Rectal smooth muscle tissue (tissue), 1 donor: ENCODE results near the gene CCNI.

Experiments used
- H3K27ac ChIP-seq: one replicate; pipeline ENCODE4 v1.7.0; 2013; ENCODE audit warnings: low read depth, low read length, inconsistent platforms
- H3K27me3 ChIP-seq: one replicate; pipeline ENCODE4 v1.7.0; 2013; ENCODE audit warnings: low read length; ENCODE audit not compliant: control insufficient read depth, insufficient read depth
- H3K36me3 ChIP-seq: one replicate; pipeline ENCODE4 v1.7.0; 2013; ENCODE audit warnings: low read length; ENCODE audit not compliant: control insufficient read depth, insufficient read depth
- H3K4me1 ChIP-seq: one replicate; pipeline ENCODE4 v1.7.0; 2013; ENCODE audit warnings: low read length; ENCODE audit not compliant: control insufficient read depth, insufficient read depth
- H3K4me3 ChIP-seq: one replicate; pipeline ENCODE4 v1.7.0; 2013; ENCODE audit warnings: low read length
- H3K9ac ChIP-seq: one replicate; pipeline ENCODE4 v1.7.0; 2013; ENCODE audit warnings: low read length

The CCNI gene

DNA sequence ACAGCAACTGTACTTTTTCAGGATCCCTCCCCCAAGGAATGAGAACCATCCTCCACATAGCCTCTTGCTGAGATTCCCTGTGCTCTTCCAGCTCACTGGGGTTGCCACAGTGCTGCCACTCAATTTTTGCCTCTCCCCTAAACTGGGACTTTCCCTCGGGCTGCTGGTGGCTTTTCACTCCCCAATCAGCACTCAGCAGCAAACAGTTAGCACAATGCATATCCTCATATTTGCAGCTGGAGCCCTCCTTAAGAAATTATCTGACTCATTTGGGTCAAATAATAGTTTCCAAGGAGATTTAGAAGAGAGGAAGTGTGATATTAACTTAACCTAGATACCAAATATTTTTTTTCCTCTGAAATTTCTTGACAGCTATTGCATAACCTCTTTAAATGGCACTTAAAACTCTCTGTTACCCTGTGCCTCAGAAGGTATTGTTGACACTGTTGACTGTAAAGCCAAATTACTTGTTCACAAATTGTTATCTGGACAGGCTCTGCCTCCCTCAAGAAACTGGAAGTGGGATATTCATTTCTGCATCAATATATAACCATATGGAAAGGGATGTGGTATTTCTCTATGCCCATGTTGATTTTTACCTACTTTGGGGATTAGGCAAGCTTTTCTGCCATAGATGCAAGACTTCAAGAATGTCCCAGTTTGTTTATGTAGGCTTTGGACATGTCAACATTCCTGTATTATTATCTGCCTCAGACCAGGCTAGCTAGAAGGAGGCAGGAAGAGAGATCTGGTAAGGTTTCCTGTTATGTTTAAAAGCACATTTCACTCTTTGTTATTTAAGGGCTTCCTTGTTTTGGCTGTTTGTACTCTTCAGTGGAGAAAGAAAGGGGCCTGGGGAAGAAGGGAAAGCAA lies 68.2 kb downstream of the CCNI start:
- H3K4me1 ChIP-seq = peaks cover 5% of the 10 kb centered on the region

DNA sequence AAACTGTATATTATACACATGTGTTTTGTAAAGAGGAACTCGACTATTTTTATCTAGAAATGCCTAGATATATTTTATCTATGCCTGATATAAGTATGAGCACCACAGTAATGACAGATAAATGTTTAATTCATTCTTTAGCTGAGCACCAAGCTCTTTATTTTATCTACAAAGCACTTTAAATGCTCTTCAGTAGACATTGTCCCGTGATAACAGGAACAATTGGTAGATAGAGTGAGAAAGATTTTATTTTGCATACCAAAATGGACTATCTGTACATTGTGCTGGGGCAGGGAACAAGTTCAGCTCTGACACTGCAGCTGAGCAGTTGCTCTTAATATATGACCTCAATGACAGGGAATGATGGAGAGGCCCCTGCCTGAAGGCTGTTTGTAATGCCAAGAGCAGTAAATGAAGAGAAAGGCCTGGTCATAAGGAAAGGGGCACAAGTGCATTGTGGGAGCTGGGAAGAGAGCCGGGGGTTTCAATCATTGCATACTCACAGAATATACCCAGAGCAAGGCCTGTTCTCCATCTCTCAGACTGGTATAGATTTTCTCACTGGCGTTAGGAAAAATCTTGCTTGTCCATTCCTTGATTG lies 68.9 kb downstream of the CCNI start:
- Histone ChIP-seq H3K27me3 (no peaks in the 10 kb centered on the region), H3K9ac (no peak overlapping the region), H3K4me3 (no peak overlapping the region), H3K4me1 (peaks cover 12% of the 10 kb centered on the region), H3K27ac (no peak overlapping the region), H3K36me3 (no peaks in the 10 kb centered on the region)

More for the DNA sequence above, 68.2 kb downstream of the CCNI start:
- no peak overlapping the region for H3K27ac ChIP-seq
- no peak overlapping the region for H3K4me3 ChIP-seq
- H3K27me3 ChIP-seq = no peaks in the 10 kb centered on the region
- H3K9ac ChIP-seq = no peak overlapping the region
- no peaks in the 10 kb centered on the region for H3K36me3 ChIP-seq

DNA sequence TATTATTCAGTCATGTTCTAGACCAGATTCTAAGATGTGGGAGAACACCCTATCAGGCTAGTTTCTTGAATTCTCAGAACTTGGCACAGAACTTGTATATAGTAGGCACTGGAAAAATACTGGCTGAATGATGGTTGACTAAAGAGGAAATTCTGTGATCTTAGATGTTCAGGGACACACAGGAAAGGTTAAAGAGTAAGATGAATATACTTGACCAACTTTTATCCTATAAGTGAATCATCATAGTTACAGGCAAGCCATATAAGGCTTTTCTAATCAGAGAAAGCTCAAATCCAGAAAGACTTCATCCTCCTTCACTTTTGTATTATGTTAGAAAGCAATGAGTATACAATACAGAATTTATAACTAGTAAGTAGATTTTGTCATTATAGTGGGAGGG lies 72.4 kb downstream of the CCNI start:
- H3K36me3 ChIP-seq = peaks cover 5% of the 10 kb centered on the region
- no peaks in the 10 kb centered on the region for H3K27me3 ChIP-seq
- H3K4me1 ChIP-seq = peaks cover 13% of the 10 kb centered on the region
- H3K27ac ChIP-seq = no peak overlapping the region
- H3K9ac ChIP-seq = no peak overlapping the region
- H3K4me3 ChIP-seq = no peak overlapping the region

DNA sequence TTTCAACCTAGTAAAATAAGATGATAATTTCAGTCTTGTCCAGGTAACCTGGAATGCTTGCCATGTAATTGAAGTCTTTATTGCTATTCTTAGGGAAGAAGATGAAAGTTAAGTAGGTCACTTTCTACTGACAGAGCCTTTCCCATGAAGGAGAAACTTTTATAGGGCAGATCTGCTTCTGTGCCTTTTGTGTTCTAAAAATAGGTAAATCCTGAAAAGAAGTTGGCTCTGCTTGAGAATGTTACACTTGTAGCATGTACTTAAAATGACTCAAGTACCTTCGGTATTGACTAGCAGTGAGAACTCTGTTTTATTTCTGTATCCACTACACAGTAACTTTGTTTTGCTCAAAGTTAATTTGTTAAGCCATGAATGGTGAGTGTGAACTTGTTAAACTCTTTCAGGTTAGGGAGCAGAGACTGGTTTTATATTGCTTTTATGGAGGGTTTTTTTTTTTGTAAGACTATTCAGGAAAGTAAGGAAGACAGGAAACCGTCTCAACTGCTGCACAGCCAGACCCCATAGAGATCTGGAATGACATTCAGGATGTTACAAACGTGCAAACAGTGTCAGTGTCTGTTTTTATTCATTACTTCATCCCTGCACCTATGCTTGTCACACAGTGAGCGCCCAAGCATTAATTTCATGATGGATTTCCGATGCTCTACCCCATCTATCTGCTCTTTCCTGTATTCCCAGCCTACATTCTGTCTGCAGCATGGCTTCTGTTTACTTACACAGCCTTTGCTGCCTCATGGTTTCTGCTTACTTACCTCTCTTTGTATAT lies 73.3 kb downstream of the CCNI start:
- Histone ChIP-seq H3K4me3 (no peak overlapping the region), H3K27ac (no peak overlapping the region), H3K27me3 (no peaks in the 10 kb centered on the region), H3K4me1 (peaks cover 13% of the 10 kb centered on the region), H3K36me3 (peaks cover 7% of the 10 kb centered on the region), H3K9ac (no peak overlapping the region)

DNA sequence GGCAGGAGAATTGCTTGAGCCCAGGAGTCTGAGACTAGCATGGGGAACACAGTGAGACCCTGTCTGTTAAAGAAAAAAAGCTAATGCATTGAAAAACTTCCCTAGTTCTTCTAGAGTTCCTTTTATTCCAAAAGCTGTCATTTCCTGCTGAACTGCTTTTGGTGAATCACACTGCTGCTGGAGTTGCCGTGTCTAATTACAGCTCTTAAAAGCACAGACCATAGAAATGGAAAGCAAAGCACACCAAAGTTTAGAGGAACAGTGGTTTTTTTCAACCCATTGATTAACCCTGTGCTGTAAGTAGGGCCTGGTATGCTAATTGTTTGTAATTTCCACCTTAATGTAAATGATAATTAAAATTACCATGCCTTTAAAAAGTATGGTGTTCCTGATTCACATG lies 73.9 kb downstream of the CCNI start:
- Histone ChIP-seq H3K27me3 (no peaks in the 10 kb centered on the region), H3K9ac (no peak overlapping the region), H3K4me1 (peaks cover 13% of the 10 kb centered on the region), H3K27ac (no peak overlapping the region), H3K4me3 (no peak overlapping the region), H3K36me3 (peaks cover 7% of the 10 kb centered on the region)

DNA sequence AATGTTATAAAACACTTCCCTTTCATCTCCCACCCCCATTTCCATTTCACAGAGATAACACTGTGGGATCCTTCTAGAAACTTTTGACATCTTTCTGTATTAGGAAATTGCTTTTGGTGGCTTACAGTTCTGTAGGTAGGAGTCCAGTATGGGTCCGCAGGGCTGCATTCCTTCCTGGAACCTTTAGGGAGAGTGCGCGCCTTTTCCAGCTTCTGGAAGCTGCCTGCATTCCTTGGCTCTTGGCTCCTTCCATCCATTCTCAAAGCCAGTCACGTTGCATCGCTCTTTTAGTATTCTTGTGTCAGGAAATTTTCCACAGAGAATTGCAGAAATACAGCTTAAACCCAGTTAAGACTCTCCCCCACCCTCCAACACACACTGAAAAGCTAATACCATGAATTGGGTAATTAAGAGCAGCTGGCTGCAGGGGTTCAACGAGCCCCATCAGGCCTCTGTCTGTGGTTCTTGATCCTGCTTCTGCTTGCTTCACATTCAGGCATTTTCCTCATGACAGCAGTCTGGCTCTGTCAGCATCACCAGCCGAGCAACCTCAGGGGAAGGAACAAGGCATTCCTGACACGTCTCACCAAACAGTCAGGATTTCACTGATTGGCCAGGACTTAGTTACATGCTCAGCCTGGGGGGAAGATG lies 77.4 kb downstream of the CCNI start:
- H3K4me1 ChIP-seq = peaks cover 13% of the 10 kb centered on the region
- H3K27ac ChIP-seq = no peak overlapping the region
- H3K9ac ChIP-seq = no peak overlapping the region

DNA sequence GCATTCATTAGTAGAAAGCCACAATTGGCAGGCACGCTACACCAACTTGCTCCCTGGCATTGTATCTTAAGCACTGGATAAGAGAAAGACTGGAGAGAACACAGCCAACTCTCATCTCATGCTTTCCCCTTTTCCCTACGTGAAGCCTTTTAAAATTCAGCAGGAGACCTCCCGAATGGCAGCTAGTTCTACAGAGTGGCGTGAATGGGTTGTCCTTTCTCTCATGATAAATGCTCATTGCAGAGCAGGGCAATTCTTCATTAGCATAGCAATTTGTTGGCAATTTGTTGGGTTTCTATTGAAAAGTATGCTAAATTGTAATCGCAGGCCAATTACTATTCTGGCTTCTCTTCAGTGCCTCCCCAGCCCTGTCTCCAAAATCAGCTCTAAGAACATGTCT lies 78.3 kb downstream of the CCNI start:
- Histone ChIP-seq H3K4me3 (no peak overlapping the region), H3K36me3 (peaks cover 7% of the 10 kb centered on the region)

More for the DNA sequence above, 77.4 kb downstream of the CCNI start:
- Histone ChIP-seq H3K36me3 (peaks cover 7% of the 10 kb centered on the region), H3K4me3 (no peak overlapping the region), H3K27me3 (no peaks in the 10 kb centered on the region)

More for the DNA sequence above, 78.3 kb downstream of the CCNI start:
- Histone ChIP-seq H3K27ac (no peak overlapping the region), H3K27me3 (no peaks in the 10 kb centered on the region), H3K9ac (no peak overlapping the region), H3K4me1 (peaks cover 7% of the 10 kb centered on the region)
